Measurements from ENCODE around the gene FMNL2. TPM values are rescaled to one million over a fixed set of nuclear protein-coding genes. Genes with fewer than 3 reads are reported as not detected.

Gene FMNL2
- total RNA-seq, 1 experiment from 2014 or later: 1.7 TPM

DNA sequence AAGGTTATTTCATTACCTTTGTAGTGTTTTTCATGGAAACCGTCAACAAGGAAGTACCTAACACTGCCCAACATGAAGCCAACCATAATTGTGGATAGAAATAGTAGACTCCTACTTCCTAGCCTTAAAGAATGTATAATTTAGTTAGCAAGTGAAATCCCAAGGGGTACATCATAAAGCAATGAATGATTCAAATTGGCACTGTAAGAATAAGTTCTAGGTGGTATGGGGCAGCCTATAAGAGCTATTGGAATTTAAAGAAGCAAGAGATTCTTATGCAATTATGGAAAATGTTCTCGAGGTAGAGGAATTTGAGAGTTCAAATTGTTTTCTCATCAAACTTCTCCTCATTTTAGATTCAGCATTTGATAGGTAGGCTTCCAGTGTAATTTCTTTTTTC, 157.9 kb downstream of the FMNL2 start:
- DNase-seq (ENCODE audit: low spot score): no peak

DNA sequence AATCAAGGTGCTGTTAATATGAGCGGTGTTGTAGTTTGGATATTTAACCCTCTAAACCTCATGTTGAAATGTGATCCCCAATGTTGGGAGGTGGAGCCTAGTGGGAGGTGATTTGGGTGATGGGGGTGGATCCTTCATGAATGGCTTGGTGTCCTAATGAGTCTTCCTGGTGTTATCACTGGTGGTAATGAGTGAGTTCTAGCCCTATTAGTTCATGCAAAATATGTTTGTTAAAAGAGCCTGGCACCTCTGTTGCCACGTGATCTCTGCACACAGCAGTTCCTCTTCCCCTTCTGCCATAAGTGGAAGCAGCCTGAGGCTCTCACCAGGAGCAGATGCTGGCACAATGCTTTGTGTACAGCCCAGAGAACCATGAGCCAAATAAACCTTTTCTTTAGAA, 158.4 kb downstream of the FMNL2 start:
- no peak for DNase-seq (ENCODE audit: low spot score)

DNA sequence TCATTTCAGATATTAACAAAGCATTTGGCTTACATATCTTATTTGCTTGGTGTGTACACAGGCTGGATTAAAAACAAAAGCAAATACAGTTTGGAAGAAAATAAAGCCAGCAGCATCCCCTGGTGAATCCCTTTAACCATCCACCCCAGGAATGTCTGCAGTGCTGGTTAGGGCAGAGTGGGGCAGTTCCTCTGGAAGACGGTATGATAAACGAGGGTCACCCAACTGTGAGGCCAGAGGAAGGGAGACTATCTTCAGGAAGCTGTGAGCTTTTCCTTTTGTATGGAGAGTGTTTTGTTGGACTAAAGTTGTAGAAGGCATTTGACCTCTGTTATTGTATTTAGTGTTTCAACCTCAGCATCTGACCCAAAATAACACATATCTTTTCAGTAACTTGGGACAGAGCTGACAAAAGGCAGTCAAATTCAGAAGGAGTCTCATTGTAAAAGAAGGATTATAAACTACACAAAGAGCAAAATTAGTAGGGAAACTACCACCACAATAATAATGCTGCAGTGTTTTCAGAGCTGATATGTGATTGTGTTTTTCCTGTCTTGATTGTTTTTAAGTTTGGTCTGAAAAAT, 159.1 kb downstream of the FMNL2 start:
- DNase-seq (ENCODE audit: low spot score): no peak

DNA sequence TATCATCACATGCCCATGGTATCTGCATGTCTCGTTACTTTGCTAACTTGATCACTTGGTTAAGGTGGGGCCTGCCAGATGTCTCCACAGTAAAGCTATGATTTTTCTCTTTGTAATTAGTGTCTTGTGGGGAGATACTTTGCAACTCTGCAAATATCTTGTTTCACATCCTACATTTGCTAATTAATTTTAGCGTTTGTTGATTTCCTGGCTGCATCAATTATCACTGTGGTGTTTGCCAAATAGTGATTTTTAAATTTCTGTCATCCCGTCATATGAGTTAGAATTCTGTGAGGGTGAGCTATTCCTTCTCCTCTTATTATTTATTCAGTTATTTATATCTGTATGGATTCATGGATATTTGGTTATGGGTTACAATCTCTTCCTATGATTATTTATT, 161.4 kb downstream of the FMNL2 start:
- DNase-seq (ENCODE audit: low spot score): no peak

DNA sequence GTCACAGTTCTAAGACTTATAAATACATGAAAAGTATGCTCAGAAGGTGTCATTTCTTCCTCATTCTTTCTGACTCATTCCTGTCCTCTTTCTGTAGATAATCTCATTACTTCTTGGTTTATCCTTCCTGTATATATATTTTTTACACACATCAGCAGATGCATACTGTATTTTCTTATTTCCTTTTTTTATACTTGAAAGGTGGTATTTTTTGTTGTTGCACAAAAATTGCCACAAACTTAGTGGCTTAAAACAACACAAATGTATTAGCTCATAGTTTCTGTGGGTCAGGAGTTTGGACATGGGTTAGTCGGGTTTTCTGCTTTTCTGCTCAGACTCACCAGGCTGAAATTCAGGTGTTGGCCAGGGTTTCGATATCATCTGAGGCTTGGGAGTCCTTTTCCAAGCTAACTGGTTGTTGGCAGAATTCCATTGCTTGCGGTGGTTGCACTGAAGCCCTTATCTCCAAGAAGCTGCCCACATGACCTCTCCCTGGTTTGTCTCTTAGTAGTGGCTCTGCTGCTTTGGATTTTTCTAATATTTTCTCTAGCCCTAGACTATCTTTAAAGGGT, 162.6 kb downstream of the FMNL2 start:
- DNase-seq (ENCODE audit: low spot score): peak; percentile 65

DNA sequence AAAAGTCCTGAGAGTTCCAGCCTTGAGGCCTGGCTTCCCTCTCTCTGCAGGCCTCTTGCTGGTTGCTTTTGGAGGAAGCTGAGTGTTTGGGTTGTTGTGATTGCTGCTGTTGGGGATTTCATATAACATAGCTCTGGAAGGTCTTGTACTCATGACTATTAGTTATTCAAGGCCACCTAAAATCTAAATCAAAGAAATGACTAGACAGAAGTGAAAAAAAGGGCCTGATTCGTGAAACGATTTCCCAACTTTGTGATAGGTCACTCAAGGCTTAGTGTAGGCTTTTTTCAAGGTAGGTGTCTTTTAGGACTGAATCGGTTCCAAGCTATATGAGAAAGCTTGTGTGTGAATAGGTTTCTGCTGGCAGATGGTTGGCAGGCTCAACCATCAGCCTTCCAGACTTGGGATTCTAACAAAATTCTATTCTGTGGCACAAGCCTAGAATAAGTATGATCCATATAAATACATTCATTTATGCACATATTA, 164.4 kb downstream of the FMNL2 start:
- DNase-seq (ENCODE audit: low spot score): no peak

DNA sequence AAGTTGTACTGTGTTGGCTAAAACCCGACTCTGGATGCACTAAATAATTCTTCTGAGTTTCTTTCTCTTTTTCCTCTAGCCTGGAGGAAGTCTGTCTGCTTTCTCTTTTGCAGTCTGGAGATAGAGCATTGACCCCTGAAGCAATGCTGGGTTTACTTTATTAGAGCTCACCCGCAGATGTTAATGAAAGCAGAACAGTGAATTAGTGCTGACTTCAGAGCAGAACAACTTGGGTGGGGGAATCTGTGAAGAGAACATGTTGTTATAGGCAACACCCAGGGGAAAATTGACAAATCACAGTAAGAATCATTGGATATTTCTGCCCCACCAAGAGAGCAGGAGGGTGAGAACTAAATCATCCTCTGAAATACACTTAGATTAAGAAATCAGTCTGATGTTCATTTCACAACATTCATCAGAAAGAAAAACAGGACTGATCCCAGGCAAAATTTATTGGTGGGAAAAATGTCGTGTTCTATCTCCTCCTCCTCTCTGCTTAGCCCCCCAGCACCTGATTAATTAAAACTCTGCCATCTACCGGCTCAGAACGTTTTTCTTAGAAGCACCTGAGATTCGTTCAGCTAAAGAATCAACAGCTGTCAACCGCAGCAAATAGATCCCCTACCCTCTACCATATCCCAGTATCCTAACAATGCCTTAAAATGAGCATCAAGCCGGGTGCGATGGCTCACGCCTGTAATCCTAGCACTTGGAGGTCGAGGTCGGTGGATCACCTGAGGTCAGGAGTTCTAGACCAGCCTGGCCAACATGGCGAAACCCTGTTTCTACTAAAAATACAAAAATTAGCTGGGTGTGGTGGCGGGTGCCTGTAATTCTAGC, 165.1 kb downstream of the FMNL2 start:
- DNase-seq (ENCODE audit: low spot score): no peak

DNA sequence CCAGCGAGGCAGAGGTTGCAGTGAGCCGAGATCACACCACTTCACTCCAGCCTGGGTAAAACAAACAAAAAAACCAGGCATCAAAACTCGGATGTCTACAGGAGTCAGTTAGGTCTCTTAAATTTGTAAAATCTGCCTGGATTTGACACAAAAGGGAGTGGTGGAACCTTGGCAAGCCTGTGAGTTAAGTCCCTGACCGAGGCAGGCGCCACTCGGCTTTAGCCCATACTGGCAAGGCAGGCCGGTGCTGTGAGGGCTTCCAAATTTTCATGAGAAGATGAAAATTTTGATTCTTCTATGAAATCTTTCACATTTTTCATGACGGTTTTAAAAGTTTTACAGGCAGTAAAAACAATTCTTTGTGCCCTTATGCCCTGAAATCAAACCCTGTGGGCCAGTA, 165.8 kb downstream of the FMNL2 start:
- no peak for DNase-seq (ENCODE audit: low spot score)

DNA sequence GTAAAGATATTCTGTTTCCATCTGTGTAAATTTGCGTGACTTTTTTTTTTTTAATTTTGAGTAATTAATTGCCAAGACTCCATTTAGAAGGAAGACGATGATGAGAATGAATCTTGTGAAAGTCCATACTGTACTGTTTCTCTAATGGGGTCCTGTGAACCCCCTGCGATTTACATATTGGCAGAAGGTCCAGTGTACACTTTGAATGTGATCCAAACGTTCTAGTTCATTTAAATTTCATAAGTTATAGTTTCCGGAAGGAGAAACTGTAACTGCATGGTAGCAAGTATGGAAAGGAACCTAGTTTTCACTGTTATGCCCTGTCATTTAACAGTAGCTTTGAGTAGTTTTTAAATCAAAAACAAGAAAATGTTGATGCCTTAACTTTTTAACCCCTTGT, 166.7 kb downstream of the FMNL2 start:
- no peak for DNase-seq (ENCODE audit: low spot score)

DNA sequence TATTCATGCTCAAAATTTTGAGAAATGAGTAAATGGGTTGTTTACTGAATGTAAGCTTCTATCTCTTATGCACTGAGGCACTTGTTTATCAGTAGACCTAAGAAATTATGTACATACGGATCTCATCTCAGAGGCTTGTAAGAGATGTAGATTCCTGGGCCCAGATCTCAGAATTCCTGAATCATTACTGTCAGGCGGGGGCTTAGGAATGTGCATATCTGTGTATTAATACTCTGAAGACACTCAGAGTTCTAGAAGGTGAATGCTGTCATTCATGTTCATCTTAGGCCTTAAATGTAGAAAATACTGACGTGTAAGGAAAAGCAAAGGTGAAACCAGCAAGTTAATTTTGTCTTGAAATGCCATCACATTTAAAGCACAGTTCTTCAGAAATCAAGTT, 169.6 kb downstream of the FMNL2 start:
- no peak for DNase-seq (ENCODE audit: low spot score)

DNA sequence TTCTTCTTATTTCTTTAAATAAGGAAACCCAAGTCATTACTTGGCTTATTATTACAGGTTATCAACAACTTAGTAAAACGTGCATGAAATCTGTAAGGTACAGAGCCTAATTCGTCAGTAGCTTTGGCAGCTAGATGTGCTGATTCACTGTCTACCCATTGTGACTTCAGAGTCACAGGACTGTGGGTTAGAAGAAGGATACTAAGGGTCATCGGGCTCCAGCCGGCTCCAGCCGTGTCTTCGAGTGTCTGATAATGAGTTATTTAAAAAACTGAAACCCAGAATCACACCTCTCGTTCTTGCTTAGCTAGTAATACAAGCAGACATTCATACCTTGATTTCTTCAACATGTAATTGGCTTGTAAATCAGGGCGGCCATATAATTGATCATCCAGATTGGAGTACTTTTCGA, 170.5 kb downstream of the FMNL2 start:
- no peak for DNase-seq (ENCODE audit: low spot score)

DNA sequence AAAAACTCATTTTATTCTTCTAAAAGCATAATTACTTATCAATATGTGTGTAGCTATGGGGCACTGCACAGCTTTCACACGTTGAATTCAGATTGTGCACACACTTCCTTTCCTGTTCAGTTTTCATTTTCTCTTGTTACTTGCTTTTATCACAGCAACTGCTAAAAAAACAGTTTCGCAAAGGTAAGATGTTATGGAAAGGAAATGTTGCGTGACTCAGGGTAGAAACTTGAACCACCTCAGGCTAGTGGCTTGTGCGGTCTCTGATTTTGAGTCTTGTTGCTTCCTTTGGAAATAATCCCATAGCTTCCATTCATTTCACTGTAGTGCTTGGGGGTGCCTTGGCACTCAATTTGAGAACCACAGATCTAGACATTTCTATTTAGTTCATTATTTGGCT, 171.9 kb downstream of the FMNL2 start:
- DNase-seq (ENCODE audit: low spot score): no peak

DNA sequence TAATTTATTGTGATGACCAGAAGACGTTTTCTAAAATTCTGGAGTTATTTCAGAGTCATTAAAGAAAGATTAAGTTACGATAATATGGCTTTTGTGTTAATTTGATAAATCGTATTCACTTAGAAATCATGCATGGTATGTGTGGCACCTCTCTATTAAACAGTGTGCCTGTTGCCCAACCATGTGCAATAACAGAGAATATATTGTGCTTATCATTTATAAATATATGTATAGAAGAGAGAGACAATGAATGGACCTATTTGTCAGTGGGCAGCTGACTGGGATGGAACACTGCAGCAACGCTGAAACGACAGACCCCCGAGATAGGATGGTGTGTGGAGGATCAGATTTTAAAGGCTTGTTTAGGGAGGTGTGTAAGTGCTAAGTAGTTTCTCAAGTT, 172.9 kb downstream of the FMNL2 start:
- no peak for DNase-seq (ENCODE audit: low spot score)

DNA sequence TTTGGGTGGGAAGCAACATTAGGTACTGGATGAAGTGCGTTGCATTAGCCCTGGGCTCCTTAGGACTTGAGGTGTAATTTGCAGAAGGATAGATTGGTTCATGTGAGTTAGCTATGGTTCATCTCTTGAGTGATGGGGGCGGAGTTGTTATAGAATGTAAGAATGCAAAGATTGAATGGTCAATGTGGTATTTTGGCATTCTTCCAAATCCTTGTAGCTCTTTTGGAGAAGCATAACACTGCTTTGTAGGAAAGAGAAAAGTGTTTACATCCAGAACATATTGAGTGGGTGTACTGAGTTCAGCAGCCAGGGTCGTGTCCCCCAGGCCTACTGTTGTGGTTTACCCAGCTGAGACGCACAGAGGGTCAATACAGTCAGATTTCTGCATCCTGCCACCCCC, 173.5 kb downstream of the FMNL2 start:
- no peak for DNase-seq (ENCODE audit: low spot score)

DNA sequence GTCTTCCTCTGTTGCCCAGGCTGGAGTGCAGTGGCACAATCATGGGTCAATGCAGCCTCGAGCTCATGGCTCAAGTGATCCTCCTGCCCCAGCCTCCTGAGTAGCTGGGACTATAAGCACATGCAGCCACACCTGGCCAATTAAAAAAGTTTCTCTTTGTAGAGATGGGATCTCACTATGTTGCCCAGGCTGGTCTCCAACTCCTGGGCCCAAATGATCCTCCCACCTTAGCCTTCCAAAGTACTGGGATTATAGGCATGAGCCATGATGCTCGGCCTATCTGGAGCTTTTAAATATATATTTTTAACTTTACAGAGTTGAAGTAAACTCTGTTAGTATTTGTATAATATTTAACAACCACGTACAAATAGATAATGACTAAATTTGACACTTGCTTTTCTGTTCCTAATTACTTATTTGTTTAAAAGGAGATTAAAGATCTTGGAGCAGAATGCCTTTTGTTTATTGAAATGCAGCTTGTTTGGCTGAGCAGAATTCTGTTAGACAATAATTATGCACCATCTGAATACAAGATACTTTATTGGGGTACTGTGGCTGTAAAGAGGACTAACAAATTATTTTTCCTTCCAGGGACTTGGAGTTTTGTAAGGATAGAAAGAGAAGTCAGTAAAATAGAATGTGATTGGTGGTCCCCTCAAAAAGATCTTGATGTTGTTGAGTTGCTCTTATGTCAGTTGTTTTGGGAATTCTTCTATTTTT, 175.0 kb downstream of the FMNL2 start:
- no peak for DNase-seq (ENCODE audit: low spot score)

DNA sequence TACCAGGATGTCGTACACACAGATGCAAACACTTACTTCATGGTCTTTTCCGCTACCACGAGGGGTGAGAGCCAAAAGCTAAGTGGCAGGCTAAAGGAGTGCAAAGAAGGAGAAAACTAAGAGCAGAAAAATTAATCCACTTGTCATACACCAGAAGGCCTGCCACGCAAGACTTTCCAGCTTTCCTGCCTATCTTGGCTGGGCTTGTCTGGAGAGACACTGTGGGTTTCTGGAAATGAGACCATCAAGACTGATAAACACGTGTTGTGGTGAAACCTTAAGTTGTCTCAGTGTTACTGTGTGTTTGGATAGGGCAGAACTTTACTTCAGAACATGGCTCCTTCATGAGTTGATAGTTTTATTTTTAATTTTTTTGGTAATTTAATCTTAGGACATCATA, 175.6 kb downstream of the FMNL2 start:
- no peak for DNase-seq (ENCODE audit: low spot score)

DNA sequence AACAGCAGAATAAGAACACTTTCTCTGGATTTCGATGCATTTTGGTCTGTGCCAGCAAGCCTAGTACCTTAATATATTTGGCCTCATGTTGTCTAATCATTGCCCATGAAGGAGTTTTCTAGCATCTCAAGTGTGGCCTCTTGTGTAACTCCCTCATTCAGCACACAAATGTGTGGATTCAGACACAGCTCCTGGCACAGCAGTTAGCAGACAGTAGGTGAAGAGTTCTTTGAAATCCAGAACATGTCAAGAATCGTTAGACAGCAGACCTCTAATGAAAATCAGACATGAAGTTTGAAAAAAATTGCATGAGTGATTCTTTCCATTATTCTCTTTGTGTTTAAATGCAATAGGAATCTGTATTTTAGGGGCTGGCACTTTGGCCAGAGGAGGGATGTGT, 177.0 kb downstream of the FMNL2 start:
- DNase-seq (ENCODE audit: low spot score): no peak

DNA sequence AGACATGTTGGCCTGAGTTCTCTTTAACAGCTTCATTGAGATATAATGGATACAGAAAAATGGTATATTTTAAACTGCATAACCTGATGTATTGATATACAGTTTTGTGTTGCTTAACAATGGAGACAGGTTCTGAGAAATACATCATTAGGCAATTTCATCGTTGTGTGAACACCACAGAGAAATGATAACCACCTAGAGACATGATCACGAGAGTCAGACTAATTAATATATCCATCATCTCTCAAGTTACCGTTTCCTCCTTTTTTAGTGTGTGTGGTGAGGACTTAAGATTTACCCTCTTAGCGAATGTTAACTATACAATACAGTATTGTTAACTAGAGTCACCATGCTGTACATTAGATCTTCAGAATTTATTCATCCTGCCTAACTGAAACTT, 178.1 kb downstream of the FMNL2 start:
- no peak for DNase-seq (ENCODE audit: low spot score)

DNA sequence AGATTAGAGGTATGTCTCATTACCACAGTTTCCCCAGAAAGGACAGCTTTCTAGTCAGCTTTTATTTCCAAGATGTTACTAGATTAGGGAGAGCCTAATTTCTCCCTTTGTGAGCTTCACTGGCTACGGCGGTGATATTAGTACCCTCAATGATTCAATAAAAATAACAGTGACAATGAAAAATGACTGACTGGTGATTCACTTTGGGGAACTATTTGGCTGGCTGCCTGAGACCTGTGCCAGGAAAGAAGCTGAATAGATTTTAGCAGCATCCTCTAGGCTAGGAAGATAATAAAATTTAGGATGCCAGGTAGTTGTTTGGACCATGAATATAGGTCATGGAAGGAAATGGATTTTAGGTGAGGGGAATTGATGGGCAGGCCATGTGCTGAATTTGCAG, 178.7 kb downstream of the FMNL2 start:
- no peak for DNase-seq (ENCODE audit: low spot score)

DNA sequence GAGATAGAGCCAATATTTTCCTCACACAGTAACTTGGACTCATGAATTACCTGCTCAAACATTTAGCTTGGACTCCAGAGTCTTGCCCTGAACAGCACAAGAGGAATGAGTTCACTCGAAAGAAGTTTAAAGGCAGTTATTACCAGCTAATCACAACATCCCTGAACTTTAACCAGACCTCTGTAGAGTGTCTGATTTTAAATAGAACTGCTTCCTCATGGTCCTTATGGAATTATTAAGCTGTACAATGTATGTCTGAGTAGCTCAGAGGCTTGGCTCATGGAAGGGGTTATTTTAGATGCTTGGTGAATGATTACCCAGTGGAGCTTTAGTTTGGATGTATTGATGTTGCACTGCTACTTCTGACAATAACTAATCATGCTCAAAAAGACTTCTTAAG, 183.1 kb downstream of the FMNL2 start:
- DNase-seq (ENCODE audit: low spot score): no peak

DNA sequence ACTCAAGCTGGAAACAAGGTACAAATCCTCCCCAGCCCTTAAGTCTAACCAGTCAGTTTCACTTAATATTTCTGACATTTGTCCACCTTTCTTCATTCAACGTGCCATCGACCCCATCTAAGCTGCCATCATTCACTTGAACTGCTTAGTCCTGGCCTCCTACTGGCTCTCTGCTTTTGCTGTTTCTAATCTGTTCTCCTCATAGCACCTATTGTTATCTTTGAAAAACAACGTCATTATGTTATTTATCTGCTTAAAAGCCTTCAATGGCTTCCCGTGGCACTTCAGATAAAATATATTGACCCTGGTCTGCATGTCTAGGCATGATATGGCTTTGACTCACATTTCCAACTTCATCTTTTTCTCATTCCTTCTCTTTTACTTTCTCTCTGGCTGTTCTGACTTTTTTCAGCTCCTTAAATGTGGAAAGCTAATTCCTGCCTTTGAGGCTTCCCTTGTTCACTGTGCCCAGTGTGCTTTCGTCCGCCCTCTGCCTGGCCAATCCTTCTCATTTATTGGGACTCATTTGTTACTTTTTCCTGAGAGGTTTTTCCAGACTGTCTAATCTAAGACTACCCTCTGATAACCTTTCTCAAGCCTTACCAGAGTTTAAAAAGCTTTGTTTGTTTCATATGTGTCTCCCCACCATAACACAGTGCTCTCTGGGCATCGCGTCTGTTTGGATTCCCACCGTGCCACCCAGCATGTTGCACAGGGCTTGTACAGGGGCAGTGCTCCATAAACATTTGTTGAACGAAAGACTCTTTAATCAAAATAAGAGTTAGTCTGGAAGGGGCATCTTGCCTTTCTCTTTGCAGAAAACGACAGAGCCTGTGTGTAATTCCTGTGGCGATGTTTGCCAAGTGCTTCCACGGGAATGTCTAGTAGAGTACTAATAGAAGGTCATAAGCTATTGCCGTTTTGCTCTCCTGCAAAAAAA, 183.9 kb downstream of the FMNL2 start:
- DNase-seq (ENCODE audit: low spot score): no peak

Measured in HT-29 (cell line).